ENCODE data around the gene AUH. TPM values are rescaled to one million over a fixed set of nuclear protein-coding genes. Genes with fewer than 3 reads are reported as not detected.

Gene AUH
- total and polyA plus RNA-seq, 9 of the 15 experiments (the other 6 are each of a cell fraction or from before 2014, with no cell fraction given), result 3.4 to 29.0 (median 10.1) TPM

- no peaks in the 10 kb centered on the region for H3K4me1 ChIP-seq (replicated peaks in 1 of 2; ENCODE audit: control insufficient read depth in 2 of 2, insufficient read depth in 2 of 2, low read length in 2 of 2)
- no peaks in the 10 kb centered on the region for H3K9me1 ChIP-seq (ENCODE audit: control insufficient read depth, insufficient read depth, low read length)
- no peaks in the 10 kb centered on the region for H3K27me3 ChIP-seq (ENCODE audit: control insufficient read depth in 2 of 2, insufficient read depth in 2 of 2, low read length in 2 of 2)
- H3K9me3 ChIP-seq (replicated peaks; ENCODE audit: control insufficient read depth, insufficient read depth, low read depth, low read length), result no peaks in the 10 kb centered on the region
- BruUV-seq (replicated peaks), result no TSS peak
- no peak overlapping the region for H3K27ac ChIP-seq (ENCODE audit: extremely low read depth, low read depth, low read length)
- POLR2A ChIA-PET, result no interaction called here
- intact Hi-C loops (cut with micrococcal nuclease) (no loop called here), in situ Hi-C loops (cut with MboI) (no loop called here)
- H4K20me1 ChIP-seq (replicated peaks; ENCODE audit: control insufficient read depth, insufficient read depth, low read length), result no peaks in the 10 kb centered on the region
- ATAC-seq (no peak), FAIRE-seq (no peak), DNase-seq (ENCODE audit: extremely low read depth in 1 of 4, low spot score in 3 of 4) (peak in 1 of 4 experiments; percentile 14)
- H3K36me3 ChIP-seq (ENCODE audit: control insufficient read depth, insufficient read depth, low read length), result no peaks in the 10 kb centered on the region
- CTCF ChIA-PET (ENCODE audit: low intra/inter-chr PET ratio), result no interaction called here
- 23% methylated on average over 1 of the region's 1 CpG for WGBS (ENCODE audit: insufficient coverage, low coverage, missing lambda C conversion rate)
- H3K79me2 ChIP-seq (ENCODE audit: control insufficient read depth, insufficient read depth, low read length), result no peaks in the 10 kb centered on the region
- no peak overlapping the region for H3K9ac ChIP-seq (ENCODE audit: insufficient read depth in 1 of 2, low read depth in 2 of 2, low read length in 2 of 2)
- H3K4me2 ChIP-seq (ENCODE audit: insufficient read depth, low read length), result no peak overlapping the region
- peak overlapping the region; percentile 35; the same call in 1 of the 2 replicates for H2AFZ ChIP-seq (ENCODE audit: low read depth, low read length)
- no peak overlapping the region for H3K4me3 ChIP-seq
- TF ChIP-seq E2F5 (CRISPR knock-in tag; IDR thresholded peaks at IDR 0.05) (no peak), CBFA2T3 (IDR thresholded peaks at IDR 0.05) (peak; percentile 40), ARID1B (IDR thresholded peaks at IDR 0.05) (peak; percentile 45), HMG20A (CRISPR knock-in tag; conservative IDR thresholded peaks at IDR 0.05) (no peak), ZNF592 (IDR thresholded peaks at IDR 0.05) (no peak), TEAD4 (IDR thresholded peaks at IDR 0.05; ENCODE audit: low read length) (peak; percentile 39; the same call in 1 of the 2 replicates), TEAD4 (CRISPR knock-in tag; IDR thresholded peaks at IDR 0.05; ENCODE audit: borderline replicate concordance) (no peak), HNRNPH1 (optimal IDR thresholded peaks at IDR 0.05; ENCODE audit: low read depth, low read length) (no peak), TCF3 (CRISPR knock-in tag; IDR thresholded peaks at IDR 0.05) (peak; percentile 51), CBFA2T2 (conservative IDR thresholded peaks at IDR 0.05) (0 out of 2 replicates have a peak, but pooled peaks have one; percentile 7), SMARCA4 (IDR thresholded peaks at IDR 0.05) (no peak)
Observed at GRCh38 chr9:91392435-91392834, 30.7 kb upstream of the AUH start.

Data from K562 (cell line).